Activated CD8-positive, alpha-beta memory T cell treated with anti-CD3 and anti-CD28 coated beads, Interleukin-2, amount 50 U/mL, for 48 hours (primary cell): ENCODE results near the gene SYMPK.
"Not testable (repeated sequence)": the region's sequence is repeated elsewhere in the genome, so short reads cannot be mapped to it uniquely, and the experiment has no call there.

ENCODE experiments used
- DNase-seq: peaks from one replicate; pipeline ENCODE4 v3.0.0-alpha.2; 2020

Gene SYMPK

DNA sequence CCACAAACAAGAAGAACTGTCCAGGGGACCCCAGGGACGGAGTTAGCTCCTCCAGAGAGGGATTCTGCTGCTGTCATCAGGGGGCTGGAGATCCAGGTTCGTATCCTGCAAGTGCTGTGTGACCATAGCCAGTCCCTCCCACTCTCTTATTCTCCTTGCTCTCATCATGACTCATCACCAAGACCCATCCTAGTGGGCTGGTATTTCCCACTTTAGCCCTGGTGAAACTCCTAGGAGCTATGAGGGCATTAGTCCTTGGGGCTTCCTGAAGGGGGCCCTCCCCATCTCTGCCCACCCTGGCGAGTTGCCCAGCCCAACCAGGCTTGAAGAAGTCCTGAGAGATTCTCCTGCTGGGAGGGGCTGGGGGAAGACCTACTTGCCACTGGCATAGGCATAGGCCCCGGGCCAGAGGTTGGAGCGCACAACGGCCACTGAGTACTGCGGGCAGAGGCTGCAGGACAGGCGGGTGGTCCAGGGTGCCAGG, 62.8 kb downstream of the SYMPK start:
- DNase-seq: no peak

- not testable (repeated sequence) for DNase-seq
These were observed 63.4 kb downstream of the SYMPK start for GRCh38 chr19:45799541-45799940.

DNA sequence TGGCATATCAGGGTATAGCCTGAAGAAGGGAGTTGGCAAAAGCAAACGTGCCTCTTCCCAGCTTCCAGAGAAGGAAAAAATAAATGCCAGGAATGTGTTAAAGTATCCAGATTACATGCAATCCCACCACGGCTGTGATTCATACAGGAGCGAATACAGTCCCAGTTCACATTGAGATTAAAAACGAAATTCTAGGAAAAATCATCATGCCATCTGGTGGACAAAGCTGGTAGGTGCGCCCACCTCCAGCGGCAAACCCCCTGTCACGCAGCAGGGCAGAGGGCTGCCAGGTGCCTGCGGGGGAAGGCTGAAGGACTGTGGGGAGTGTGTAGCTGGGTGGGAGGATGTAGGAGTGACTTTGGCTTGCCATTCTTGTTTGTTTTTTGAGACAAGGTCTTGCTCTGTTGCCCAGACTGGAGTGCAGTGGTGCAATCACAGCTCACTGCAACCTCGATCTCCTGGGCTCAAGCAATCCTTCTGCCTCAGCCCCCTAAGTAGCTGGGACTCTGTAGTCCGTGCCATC, 63.9 kb downstream of the SYMPK start:
- peak; percentile 80 for DNase-seq

- DNase-seq: no peak
These were observed 68.3 kb downstream of the SYMPK start for GRCh38 chr19:45794627-45795026.

DNA sequence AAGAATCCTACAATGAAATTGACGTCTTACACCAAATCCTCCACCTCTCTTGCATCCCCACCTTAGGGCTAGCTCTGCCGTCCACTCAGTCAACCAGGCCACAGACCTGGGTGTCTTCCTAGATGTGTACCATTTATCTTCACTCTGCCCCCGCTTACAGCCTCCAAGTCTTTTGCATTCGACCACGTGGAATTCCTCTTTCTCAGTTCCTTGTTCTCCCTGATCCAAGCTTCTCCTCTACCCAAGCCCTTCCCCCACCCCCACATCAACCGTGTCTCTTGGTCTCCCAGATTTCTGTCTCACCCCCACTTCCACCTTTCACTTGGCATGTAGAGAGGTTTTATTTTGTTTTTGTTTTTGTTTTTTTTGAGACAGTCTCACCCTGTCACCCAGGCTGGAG, 69.1 kb downstream of the SYMPK start:
- no peak for DNase-seq

GRCh38 chr19:45793178-45793564, 69.8 kb downstream of the SYMPK start:
- DNase-seq: no peak

DNA sequence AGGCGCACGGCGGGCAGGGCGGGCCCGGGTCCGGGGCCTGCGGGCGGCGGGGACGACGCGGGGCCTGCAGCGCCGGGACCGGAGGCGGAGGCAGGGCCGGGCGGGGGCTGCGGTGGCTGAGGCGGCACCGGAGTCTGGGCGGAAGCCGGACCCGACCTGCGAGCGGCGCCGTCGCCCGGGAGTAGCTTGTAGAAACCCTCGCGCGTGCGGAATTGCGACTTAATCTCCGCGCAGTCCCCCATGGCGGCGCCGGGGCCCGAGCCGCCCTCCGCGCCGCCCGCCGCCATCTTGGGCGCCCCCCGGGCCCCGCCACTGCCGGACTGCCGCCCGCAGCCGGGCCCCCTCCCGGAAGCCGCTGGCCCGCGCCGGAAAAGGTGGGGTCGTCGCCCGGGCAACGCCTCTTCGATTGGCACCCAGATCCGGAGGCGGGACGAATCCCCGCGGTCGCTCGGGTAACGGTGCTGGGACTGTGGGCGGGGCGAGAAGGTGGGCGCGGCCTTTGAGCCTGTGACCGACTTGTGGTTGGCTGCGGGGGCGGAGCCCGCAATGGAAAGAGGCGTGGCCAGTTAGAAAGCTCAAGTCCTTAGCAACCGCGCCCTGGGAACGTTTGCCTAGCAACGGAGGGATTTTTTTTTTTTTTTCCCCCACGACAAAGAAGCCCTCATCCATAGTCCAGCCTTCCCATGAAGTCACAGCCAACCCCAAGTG, 70.3 kb downstream of the SYMPK start, which contains the start of gene DMWD:
DMWD (minus strand) TSS at position 376 of the 708 bp plus-strand sequence; CDS start at position 287, 89 bp downstream.
- DNase-seq: peak; percentile 100

GRCh38 chr19:45791744-45792469, 71.0 kb downstream of the SYMPK start:
- DNase-seq: peak; percentile 61

DNA sequence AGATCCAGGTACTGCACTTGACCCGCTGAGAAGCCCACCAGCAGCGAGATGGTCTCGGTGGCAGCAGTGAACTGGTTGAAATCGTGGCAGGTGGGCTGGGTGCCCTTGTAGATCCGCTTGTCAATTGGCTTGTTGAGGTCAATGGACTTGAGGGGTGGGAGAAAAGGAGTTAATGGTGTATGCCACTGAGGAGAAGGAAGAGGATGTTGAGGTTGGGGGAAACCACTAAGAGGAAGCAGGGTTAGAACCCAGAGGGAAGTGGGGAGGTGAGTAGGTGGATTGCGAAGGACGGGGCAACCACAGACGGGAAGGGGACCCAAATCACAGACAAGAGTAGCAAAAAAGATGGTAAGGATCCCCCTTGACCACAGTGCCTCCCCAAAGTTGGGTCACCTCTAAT, 72.0 kb downstream of the SYMPK start:
- DNase-seq: no peak

- DNase-seq: no peak
These were observed 73.7 kb downstream of the SYMPK start for GRCh38 chr19:45789035-45789786.

GRCh38 chr19:45786533-45786894, 76.4 kb downstream of the SYMPK start:
- no peak for DNase-seq

- no peak for DNase-seq
These were observed 77.0 kb downstream of the SYMPK start for GRCh38 chr19:45785781-45786532.

GRCh38 chr19:45785097-45785496, 77.8 kb downstream of the SYMPK start:
- no peak for DNase-seq

- DNase-seq: no peak
These were observed 78.9 kb downstream of the SYMPK start for GRCh38 chr19:45784096-45784495.

DNA sequence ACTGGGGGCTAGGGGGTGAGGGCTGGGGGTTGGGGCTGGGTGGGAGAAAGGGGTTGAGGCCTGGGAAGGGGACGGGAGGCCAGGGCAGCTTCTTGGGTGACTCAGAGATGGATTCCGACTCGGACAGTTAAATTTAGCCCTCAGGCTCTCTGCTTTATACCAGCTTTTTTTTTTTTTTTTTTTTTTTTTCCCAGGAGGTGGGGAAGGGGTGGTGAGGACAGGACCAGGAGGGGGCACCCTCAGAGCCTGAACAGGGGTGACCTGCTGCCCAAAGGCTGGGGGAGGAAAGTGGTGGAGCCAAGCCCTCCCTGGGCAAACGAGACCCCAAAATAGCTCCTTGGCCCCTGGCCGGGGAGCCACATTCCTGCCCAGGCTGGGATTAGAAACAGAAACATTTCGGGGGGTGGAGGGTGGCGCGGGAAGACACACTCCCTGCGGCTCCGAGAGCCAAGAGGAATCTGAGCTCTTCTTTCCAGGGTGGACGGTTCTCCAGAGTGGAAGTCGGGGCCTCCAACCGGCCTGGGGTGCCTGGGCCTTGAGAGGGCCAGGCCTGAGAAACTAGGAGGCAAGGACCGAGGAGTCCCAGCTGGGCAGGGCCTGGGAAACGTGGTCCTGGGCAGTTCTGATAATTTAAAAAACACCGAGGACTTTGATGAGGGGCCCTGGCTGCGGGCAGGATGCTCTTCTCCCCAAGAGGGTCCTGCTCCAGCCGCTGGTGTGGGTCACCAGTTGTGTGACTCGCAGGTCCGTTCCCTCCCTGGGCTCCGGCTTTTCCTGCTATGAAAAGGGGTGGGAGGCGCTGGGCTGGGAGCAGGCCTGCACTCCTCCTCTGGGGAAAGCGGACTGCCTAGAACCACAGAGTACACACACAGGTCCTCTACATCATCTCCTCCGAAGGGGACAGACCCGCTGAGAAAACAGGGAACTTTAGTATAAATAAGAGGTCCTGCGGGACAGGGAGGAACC, 79.8 kb downstream of the SYMPK start:
- DNase-seq: no peak

DNA sequence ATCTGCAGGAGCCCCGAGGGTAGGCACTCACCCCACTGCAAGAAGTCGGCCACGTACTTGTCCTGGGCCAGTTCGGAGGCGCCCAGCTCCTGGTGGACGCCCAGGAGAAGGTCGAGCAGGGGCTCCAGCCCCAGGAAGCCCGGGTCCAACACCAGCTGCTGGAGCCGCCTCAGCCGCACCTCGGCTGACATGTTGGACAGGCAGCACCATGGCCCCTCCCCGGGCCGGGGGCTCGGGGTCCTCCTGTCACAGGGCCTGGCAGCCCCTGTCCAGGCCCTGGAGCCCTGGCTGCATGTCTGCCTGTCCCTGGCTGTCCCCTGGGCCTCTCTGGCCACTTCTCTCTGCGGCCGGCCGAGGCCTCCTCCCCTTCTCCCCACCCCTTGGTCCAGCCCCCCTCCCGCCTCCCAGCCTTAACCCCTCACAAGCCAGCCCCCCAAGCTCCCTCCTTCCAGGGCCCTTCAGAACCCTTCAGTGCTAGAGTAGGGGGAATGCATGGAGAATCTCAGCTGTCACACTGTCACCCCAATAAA, 80.7 kb downstream of the SYMPK start, which contains the start of gene DMPK:
DMPK (minus strand) TSS at position 329 of the 530 bp plus-strand sequence; CDS start at position 191, 138 bp downstream.
- no peak for DNase-seq

DNA sequence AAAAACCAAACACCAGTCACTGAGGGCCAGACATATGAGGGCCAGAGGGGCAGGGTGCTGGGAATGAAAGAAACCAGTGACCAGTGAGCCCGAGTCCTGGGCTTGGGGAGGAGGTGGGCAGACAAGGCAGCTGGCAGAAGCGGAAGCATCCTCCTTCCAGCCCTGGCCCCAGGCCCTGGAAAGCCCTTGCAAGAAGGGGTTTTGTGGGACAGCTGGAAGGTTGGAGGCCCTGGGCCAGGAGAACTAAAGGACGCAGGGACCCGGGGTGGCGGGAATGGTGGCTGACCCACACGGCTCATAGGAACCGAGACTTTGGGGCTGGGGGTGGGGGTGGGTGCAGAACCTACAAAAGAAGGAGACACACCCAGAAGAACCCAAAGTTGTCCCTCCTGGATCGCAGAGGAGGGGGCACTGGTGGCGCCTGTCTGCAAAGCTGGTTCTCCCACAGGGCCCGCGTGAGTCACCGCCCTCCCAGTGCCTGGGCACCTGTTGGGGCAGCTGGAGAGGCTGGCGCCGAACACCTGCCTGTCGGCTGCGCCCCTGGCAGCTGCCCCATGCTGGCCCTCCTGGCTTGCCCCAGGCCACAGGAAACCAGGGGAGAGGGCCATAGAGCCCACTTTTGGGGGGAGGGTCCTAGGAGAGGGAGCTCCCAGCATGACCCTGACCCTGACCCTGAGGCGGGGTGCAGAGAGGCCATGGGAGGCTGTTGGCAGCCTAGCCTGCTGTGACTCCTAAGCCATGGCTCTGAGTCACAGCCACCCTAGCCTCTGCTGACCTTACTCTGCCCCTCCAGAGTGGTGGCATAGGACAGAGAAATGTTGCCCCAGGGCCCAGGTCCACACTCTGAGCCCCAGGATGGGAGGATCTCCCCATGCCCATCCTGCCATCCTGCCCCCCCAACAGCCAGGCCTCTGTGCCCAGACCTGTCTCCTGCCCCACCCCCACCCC, 81.5 kb downstream of the SYMPK start:
- no peak for DNase-seq

- DNase-seq: no peak
These were observed 82.3 kb downstream of the SYMPK start for GRCh38 chr19:45780448-45781213.

GRCh38 chr19:45780146-45780447, 82.8 kb downstream of the SYMPK start:
- no peak for DNase-seq
